Measurements from ENCODE around the gene SLC22A1. TPM values are rescaled to one million over a fixed set of nuclear protein-coding genes. Genes with fewer than 3 reads are reported as not detected.

The SLC22A1 gene
- total and polyA plus RNA-seq, 10 of the 15 experiments (the other 5 are each of a cell fraction or from before 2014, with no cell fraction given): 0.09 to 0.28 (median 0.15) TPM; not detected in 3

- Histone ChIP-seq H3K9ac (ENCODE audit: control insufficient read depth, insufficient read depth, low read length) (no peak overlapping the region), H3K9me3 (replicated peaks; ENCODE audit: control insufficient read depth, insufficient read depth, low read length) (no peaks in the 10 kb centered on the region; the same call in 2 of the 3 replicates), H3K4me3 (no peak overlapping the region), H3K36me3 (ENCODE audit: control insufficient read depth in 2 of 2, insufficient read depth in 2 of 2, low read length in 1 of 2) (no peaks in the 10 kb centered on the region), H3K27me3 (replicated peaks in 1 of 2; ENCODE audit: control insufficient read depth in 2 of 2, insufficient read depth in 2 of 2, low read length in 1 of 2) (no peaks in the 10 kb centered on the region), H3K4me1 (ENCODE audit: control insufficient read depth, insufficient read depth, low read length) (no peaks in the 10 kb centered on the region), H4K20me1 (ENCODE audit: control insufficient read depth, insufficient read depth) (no peaks in the 10 kb centered on the region), H3K4me2 (ENCODE audit: control insufficient read depth, insufficient read depth) (no peak overlapping the region), H3K79me2 (ENCODE audit: control insufficient read depth, insufficient read depth, low read length) (no peaks in the 10 kb centered on the region), H3K27ac (ENCODE audit: control insufficient read depth, insufficient read depth) (no peak overlapping the region), H2AFZ (ENCODE audit: control insufficient read depth, low read depth, low read length) (no peak overlapping the region)
- intact Hi-C loops (cut with micrococcal nuclease; ENCODE audit: unreplicated experiment): no loop called here
- TF ChIP-seq CHD1 (IDR thresholded peaks at IDR 0.05; ENCODE audit: low read depth, low read length): no peak
- TF ChIP-seq USF2 (IDR thresholded peaks at IDR 0.05; ENCODE audit: borderline replicate concordance, low read depth, low read length): no peak
- no peak for TF ChIP-seq CBX5 (IDR thresholded peaks at IDR 0.05; ENCODE audit: low read depth)
- no peak for TF ChIP-seq JUND (IDR thresholded peaks at IDR 0.05; ENCODE audit: low read depth, low read length)
- TF ChIP-seq BRCA1 (IDR thresholded peaks at IDR 0.05; ENCODE audit: low read depth, low read length): no peak
- TF ChIP-seq CTCF (IDR thresholded peaks at IDR 0.05 in 2 of 3, conservative IDR thresholded peaks at IDR 0.05 in 1 of 3; ENCODE audit: control insufficient read depth in 2 of 3, extremely low read depth in 1 of 3, insufficient read depth in 1 of 3, low read depth in 3 of 3, low read length in 3 of 3): no peak
- no peak for TF ChIP-seq EED (IDR thresholded peaks at IDR 0.05; ENCODE audit: low read depth)
- TF ChIP-seq PML (IDR thresholded peaks at IDR 0.05; ENCODE audit: low read length): no peak
- TF ChIP-seq MLLT1 (IDR thresholded peaks at IDR 0.05): no peak
- TF ChIP-seq BMI1 (IDR thresholded peaks at IDR 0.05; ENCODE audit: borderline replicate concordance): no peak
- no peak for TF ChIP-seq POU2F2 (IDR thresholded peaks at IDR 0.05; ENCODE audit: borderline replicate concordance, low read depth, low read length)
- no peak for TF ChIP-seq ZNF217 (IDR thresholded peaks at IDR 0.05)
- no peak for TF ChIP-seq SP1 (IDR thresholded peaks at IDR 0.05; ENCODE audit: low read depth, low read length)
- no peak for TF ChIP-seq ZZZ3 (IDR thresholded peaks at IDR 0.05; ENCODE audit: control insufficient read depth, insufficient read length, low read depth)
- TF ChIP-seq LARP7 (IDR thresholded peaks at IDR 0.05): no peak
- no peak for TF ChIP-seq CBX3 (IDR thresholded peaks at IDR 0.05; ENCODE audit: borderline replicate concordance, low read depth)
- WGBS (ENCODE audit: insufficient coverage, insufficient replicate concordance, low lambda C conversion rate, missing lambda C conversion rate): 54% methylated on average over 5 of the region's 5 CpGs
- FAIRE-seq (no peak), ATAC-seq (no peak), DNase-seq (ENCODE audit: low read depth, low spot score) (no peak)
- ChIA-PET RAD21 (ENCODE audit: unreplicated experiment) (no interaction called here), SMC1A (ENCODE audit: uncharacterized antibody, unreplicated experiment) (interaction anchor here (0.7 kb wide), 1 partner anchor 206 kb away, joined by 3 read pairs; no protein-coding TSS in a partner anchor), POLR2A (no interaction called here), CTCF (interaction anchor here (1.5 kb wide), 1 partner anchor 20 kb away, joined by 6 read pairs; no protein-coding TSS in a partner anchor)
- BruUV-seq (replicated peaks): no TSS peak
- in situ Hi-C loops (cut with MboI): no loop called here
These were observed 2.9 kb upstream of the SLC22A1 start for GRCh38 chr6:160118620-160119229.

All from GM12878 (cell line).